Measurements from ENCODE around the gene SIGLEC9. TPM values are rescaled to one million over a fixed set of nuclear protein-coding genes. Genes with fewer than 3 reads are reported as not detected.
"Not testable (repeated sequence)": the region's sequence is repeated elsewhere in the genome, so short reads cannot be mapped to it uniquely, and the experiment has no call there.

Gene SIGLEC9
- total RNA-seq, 1 donor from 2014 or later, result 0.78 TPM

DNA sequence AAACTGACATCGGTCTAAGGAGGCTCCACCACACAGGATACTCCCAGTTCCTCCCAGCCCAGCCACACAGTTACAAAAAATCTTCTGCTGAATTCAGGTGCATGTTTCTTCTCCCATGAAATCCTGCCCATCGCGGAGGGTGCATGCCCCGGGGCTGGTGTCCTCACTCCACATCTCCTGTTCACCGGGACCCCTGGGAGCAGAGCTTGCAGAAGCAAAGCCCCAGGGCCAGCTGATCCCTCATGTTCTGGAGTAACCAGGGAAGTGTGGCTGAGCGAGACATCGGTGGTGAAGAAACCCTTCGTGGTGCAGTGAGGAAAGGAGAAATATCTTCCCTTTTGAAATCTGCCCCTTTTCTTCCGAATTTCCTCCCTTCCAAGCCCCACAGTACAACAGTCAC is 904 bp upstream of the SIGLEC9 start:
- no peak for DNase-seq

DNA sequence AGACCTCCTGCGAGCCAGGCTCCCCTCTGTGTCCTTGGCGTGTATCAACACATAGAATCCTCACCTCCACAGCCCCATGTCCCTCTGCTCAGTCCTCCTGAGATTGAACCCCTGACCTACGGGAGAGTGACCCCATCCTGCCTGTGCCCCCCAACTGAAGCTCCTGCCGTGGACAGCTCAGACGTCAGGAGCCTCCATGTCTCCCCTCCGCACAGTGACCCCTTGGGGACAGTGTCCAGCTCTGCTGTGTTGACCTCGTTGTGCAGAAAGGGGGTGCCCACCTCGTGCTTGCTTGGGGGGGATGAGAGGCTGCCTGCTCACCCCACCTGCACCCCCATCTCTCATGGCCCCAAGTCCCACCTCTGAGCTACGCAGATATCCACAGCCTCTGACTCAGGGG is 490 bp upstream of the SIGLEC9 start:
- no peak for DNase-seq

- DNase-seq, result no peak
Measured at GRCh38 chr19:51125421-51126075, 842 bp downstream of the SIGLEC9 start.

DNA sequence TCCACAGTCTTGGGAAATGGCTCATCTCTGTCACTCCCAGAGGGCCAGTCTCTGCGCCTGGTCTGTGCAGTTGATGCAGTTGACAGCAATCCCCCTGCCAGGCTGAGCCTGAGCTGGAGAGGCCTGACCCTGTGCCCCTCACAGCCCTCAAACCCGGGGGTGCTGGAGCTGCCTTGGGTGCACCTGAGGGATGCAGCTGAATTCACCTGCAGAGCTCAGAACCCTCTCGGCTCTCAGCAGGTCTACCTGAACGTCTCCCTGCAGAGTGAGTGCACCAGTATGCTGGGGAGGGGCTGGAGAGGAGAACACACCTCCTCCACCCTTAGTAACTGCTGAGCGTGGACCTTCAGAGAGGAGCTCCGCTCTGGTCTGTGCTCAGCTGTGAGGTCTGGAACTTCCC is 2.3 kb downstream of the SIGLEC9 start:
- no peak for DNase-seq

- DNase-seq, result no peak
Measured at GRCh38 chr19:51127755-51128154, 3.0 kb downstream of the SIGLEC9 start.

DNA sequence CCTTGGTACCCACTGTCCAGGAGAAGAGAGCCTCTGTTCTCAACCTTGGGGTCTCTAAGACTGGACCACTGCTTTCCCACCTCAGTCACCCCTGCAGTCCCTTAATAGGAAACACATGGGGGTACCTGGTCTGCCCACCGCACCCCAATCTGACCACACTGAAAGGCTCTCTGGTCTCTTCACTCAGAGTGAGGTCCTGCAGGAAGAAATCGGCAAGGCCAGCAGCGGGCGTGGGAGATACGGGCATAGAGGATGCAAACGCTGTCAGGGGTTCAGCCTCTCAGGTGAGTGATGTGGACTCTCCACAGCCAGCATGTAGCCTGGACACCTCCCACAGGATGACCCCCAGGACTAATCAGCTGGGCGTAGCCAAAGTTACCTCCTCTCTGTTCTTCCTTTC is 3.5 kb downstream of the SIGLEC9 start:
- no peak for DNase-seq

- no peak for DNase-seq
Measured at GRCh38 chr19:51129716-51130115, 5.0 kb downstream of the SIGLEC9 start.

- DNase-seq, result no peak
Measured at GRCh38 chr19:51131780-51132680, 7.3 kb downstream of the SIGLEC9 start.

DNA sequence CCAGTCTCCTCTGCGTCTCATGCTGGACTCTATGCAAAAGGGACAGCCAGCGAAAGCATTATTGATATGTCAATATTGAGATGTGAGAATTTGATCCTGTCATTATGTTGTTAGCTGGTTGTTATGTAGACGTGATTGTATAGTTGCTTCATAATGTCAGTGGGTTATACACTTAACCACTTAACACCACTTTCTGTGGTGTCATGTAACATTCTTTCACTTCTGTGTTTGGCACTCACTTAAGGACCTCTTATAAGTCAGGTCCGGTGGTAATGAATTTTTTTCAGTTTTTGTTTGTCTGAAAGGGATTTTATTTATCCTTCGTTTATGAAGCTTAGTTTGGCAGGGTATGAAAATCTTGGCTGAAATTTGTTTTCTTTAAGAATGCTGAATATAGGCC is 10.3 kb downstream of the SIGLEC9 start:
- DNase-seq, result no peak

DNA sequence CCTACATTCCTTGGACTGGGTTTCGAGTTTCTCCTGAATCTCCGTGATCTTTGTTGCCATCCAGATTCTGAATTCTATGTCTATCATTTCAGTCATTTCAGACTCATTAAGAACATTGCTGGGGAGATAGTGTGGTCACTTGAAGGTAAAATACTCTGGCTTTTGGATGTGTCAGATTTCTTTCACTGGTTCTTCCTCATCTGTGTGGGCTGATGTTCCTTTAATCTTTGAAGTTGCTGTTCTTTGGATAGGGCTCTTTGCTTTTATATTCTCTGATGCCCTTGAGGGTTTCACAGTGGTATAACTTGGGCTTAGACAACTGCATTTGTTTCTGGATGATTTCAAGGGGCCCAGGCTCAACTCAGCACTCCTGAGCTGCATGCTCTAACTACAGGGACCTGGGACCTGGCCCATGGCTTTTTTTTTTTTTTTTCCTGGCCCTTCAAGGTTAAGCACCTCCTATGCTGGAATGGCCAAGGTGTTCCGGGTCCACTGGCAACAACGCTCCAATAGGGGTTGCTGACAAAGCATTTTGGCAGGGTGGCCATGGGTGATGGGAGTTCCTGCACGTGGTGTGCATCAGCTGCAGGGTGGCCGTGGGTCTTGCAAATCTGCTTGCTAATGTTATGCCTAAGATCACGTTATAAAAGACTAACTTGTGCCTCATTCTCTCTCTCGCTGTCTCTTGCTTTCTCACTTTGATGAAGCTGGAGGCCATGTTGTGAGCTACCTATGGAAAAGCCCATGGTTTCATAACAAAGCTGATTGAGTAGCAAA is 11.5 kb downstream of the SIGLEC9 start:
- no peak for DNase-seq

- DNase-seq, result no peak
Measured at GRCh38 chr19:51136851-51137551, 12.3 kb downstream of the SIGLEC9 start.

- no peak for DNase-seq
Measured at GRCh38 chr19:51137792-51138425, 13.2 kb downstream of the SIGLEC9 start.

DNA sequence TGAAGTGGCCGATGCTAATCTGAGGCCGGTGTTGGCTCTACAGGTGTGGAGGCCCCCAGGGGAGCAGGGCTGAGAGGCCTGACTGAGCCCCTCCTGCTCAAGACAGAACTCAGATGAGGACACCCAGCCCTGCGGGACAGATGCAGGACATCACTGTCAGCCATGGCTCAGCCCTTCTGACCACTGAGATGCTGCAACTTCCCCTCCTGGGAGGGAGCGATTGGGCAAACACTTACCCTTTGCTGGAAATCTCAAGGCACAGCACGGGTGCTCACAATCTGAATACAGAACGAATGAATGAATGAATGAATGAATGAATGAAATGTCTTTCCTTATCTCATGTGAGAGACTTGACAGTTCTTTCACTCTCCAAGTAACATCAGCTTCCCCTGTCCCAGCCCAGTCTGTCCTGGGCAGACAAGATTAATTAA is 13.9 kb downstream of the SIGLEC9 start:
- no peak for DNase-seq

DNA sequence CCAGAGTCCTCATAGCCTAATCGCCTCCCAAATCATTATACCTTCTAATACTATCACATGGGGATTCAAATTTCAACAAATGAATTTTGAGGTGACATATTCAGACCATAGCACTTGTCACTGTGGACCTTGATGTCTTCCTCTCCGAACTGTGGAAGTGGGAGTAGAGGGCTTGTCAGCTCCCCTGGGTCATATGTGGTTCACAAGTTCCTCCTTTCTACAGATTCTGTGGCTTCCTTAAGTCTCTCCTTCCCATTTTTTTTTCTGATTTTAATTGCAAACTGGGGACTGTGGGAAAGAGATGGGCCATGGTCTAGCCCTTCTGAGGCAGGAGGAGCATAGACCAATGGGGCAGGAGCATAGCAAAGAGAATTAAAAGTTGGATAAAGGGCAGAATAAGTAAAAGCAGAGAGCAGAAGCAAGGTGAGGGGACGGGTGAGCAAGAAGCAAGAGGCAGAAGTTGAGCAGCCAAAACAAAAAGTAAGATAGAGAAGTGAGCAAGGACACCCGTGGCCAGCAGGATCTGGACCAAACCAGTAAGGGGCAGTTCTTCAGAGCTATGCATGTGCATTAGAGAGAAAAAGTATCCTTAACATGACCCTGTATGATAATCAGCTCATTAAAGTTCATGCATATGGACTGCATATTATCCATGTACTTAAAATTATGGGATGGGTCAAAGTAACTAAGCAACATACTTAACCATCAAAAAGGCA is 14.8 kb downstream of the SIGLEC9 start:
- DNase-seq, result no peak

- no peak for DNase-seq
Measured at GRCh38 chr19:51140441-51140840, 15.7 kb downstream of the SIGLEC9 start.

- DNase-seq, result no peak
Measured at GRCh38 chr19:51141181-51141580, 16.5 kb downstream of the SIGLEC9 start.

GRCh38 chr19:51142119-51142518 is 17.4 kb downstream of the SIGLEC9 start, which contains the start of gene SIGLEC7:
SIGLEC7 (plus strand) TSS chr19:51142301; CDS start chr19:51142370, 69 bp downstream.
- DNase-seq, result no peak

DNA sequence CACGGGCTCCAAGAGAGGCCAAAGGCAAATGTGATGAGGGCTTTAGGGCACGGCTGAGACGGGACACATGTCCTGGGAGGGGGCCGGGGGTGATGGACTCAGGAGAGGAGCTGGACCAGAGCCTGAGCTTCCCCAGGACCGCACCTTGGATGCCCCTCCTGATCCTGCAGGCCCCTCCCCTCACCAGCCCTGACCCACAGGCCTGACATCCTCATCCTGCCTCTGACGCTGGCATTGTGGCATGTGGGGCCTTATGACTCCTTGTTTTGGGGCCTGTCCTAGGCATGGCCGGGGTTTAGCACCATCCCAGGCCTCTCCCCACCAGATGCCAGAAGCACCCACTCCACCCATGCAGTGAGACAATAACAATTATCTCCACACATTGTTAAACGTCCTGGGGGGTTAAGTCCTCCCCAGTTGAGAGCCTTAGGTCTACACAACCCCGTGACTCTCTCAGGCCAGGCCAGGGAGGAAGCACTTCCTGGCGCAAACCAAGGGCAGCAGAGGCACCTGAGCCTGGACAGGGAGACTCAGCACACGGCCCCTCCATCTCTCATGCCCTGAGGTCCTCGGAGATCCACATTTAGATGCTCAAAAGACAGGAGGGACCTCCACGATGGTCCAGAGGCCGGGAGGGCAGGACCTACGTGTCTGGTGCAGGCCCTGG is 18.2 kb downstream of the SIGLEC9 start:
- DNase-seq, result not testable (repeated sequence)

GRCh38 chr19:51143486-51143885 is 18.8 kb downstream of the SIGLEC9 start:
- no peak for DNase-seq

- no peak for DNase-seq
Measured at GRCh38 chr19:51144482-51145045, 19.9 kb downstream of the SIGLEC9 start.

Data from occipital lobe (tissue), 2 donors.